CD4-positive, alpha-beta memory T cell (primary cell): ENCODE data around the gene PTPRG. TPM values are rescaled to one million over a fixed set of nuclear protein-coding genes. Genes with fewer than 3 reads are reported as not detected.

Experiments used
- CTCF ChIA-PET: fragments of 350-600 bp; sonication (Branson Sonifier 250); formaldehyde crosslinking; loops from one replicate; lab custom pipeline; 2021; ENCODE audit warnings: inconsistent platforms; ENCODE audit not compliant: partially characterized antibody; lab: Charles Lee
- POLR2A ChIA-PET: fragments of 350-600 bp; sonication (Branson Sonifier 250); formaldehyde crosslinking; loops from one replicate; lab custom pipeline; 2021; ENCODE audit not compliant: partially characterized antibody; lab: Charles Lee
- DNase-seq, 5 donors: peaks; one replicate each; pipeline versions ENCODE4 v3.0.0 to v3.0.0-alpha.2; 2020 to 2022; ENCODE audit warnings: mixed read lengths in 1 of 5
- H3K27ac ChIP-seq: one replicate; pipeline ENCODE4 v1.7.0; 2013; ENCODE audit warnings: low read depth, low read length
- H3K27me3 ChIP-seq: 2 replicates; pipeline ENCODE4 v1.7.0; 2013; ENCODE audit warnings: mild to moderate bottlenecking, low read length, moderate library complexity; ENCODE audit not compliant: insufficient read depth
- H3K36me3 ChIP-seq: 2 replicates; pipeline ENCODE4 v1.7.0; 2013; ENCODE audit warnings: mild to moderate bottlenecking, low read length, moderate library complexity; ENCODE audit not compliant: insufficient read depth
- H3K4me1 ChIP-seq: 2 replicates; pipeline ENCODE4 v1.7.0; 2013; ENCODE audit warnings: mild to moderate bottlenecking, low read length, moderate library complexity; ENCODE audit not compliant: insufficient read depth
- H3K4me3 ChIP-seq, 2 donors: one replicate each; pipeline ENCODE4 v1.7.0; 2013; ENCODE audit warnings: low read length in 2 of 2, mild to moderate bottlenecking in 1 of 2
- H3K9me3 ChIP-seq, 2 donors: one replicate each; pipeline ENCODE4 v1.7.0; 2013; ENCODE audit warnings: low read length in 2 of 2, control low read depth in 1 of 2; ENCODE audit not compliant: control insufficient read depth in 1 of 2
- H3K27ac Mint-ChIP-seq, 7 donors: one replicate each; pipeline ENCODE4 v1.8.0; 2020 to 2021; ENCODE audit warnings: mixed read lengths in 7 of 7, mild to moderate bottlenecking in 6 of 7, inconsistent platforms in 3 of 7, moderate library complexity in 3 of 7
- H3K27me3 Mint-ChIP-seq, 2 donors: one replicate each; pipeline ENCODE4 v1.8.0; 2020 to 2021; ENCODE audit warnings: mixed read lengths in 2 of 2
- H3K36me3 Mint-ChIP-seq, 2 donors: one replicate each; pipeline ENCODE4 v1.8.0; 2020 to 2021; ENCODE audit warnings: mixed read lengths in 2 of 2, inconsistent platforms in 1 of 2, mild to moderate bottlenecking in 1 of 2
- H3K4me1 Mint-ChIP-seq, 4 donors: one replicate each; pipeline ENCODE4 v1.8.0; 2020 to 2021; ENCODE audit warnings: mixed read lengths in 4 of 4, mild to moderate bottlenecking in 1 of 4
- H3K4me3 Mint-ChIP-seq, 8 donors: one replicate each; pipeline ENCODE4 v1.8.0; 2020 to 2021; ENCODE audit warnings: mixed read lengths in 8 of 8, mild to moderate bottlenecking in 7 of 8, moderate library complexity in 6 of 8, inconsistent platforms in 3 of 8
- H3K9me3 Mint-ChIP-seq, 8 donors: one replicate each; pipeline ENCODE4 v1.8.0; 2020 to 2021; ENCODE audit warnings: mixed read lengths in 8 of 8, mild to moderate bottlenecking in 5 of 8, inconsistent platforms in 3 of 8, moderate library complexity in 1 of 8
- intact Hi-C: fragments of 100-400 bp; cut with micrococcal nuclease; formaldehyde crosslinking; loops from one replicate; pipeline ENCODE4 v1.15.1; 2023
- polyA plus RNA-seq, 2 donors: library from polyadenylated mRNA; unstranded; fragments of 300-500 nt; fragmentation: Illumina TruSeq; gene quantifications; one replicate each; pipeline ENCODE4 v1.2.3, GENCODE V29; 2021
- total RNA-seq, 2 experiments: library from RNA; stranded (reverse); gene quantifications; one replicate each; pipeline ENCODE4 v1.2.3, GENCODE V29; 2021

PTPRG gene
- total and polyA plus RNA-seq, 4 experiments from 2014 or later: not detected

- Mint-ChIP-seq H3K27me3 (peaks cover 0 to 3% of the 10 kb centered on the region in 2 donors), H3K36me3 (no peaks in the 10 kb centered on the region), H3K9me3 (peaks cover 0 to 12% (median 4%) of the 10 kb centered on the region in 8 donors), H3K4me1 (no peaks in the 10 kb centered on the region), H3K27ac (no peak overlapping the region), H3K4me3 (no peak overlapping the region)
- Histone ChIP-seq H3K27ac (no peak overlapping the region), H3K4me3 (no peak overlapping the region), H3K36me3 (no peaks in the 10 kb centered on the region), H3K27me3 (no peaks in the 10 kb centered on the region), H3K4me1 (no peaks in the 10 kb centered on the region), H3K9me3 (no peaks in the 10 kb centered on the region)
- intact Hi-C loops: no loop called here
- DNase-seq: no peak
- POLR2A ChIA-PET: no interaction called here
- CTCF ChIA-PET: interaction anchor here (5.1 kb wide), 1 partner anchor 13 kb away, joined by 27 read pairs; no protein-coding TSS in a partner anchor
Measured at GRCh38 chr3:62175161-62175560, 613.8 kb downstream of the PTPRG start.

DNA sequence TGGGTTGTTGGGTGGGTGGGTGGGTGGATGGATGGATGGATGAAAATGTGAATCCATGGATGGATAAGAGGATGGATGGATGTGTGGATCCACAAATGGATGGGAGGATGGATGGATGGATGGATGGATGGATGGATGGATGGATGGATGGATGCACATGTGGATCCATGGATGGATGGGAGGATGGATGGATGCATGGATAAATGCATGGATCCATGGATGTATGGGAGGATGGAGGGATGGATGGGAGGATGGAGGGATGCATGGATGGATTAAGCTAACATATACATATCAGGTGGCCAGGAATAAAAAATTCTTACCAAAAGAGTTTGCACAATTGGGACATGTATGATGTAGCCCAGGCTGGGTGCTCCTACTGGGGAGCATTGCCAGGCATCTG lies 616.7 kb downstream of the PTPRG start:
- H3K4me1 Mint-ChIP-seq: no peaks in the 10 kb centered on the region
- Histone ChIP-seq H3K4me3 (no peak overlapping the region), H3K36me3 (no peaks in the 10 kb centered on the region), H3K27ac (no peak overlapping the region), H3K4me1 (no peaks in the 10 kb centered on the region), H3K27me3 (no peaks in the 10 kb centered on the region), H3K9me3 (no peaks in the 10 kb centered on the region)
- intact Hi-C loops: no loop called here
- H3K36me3 Mint-ChIP-seq: no peaks in the 10 kb centered on the region
- POLR2A ChIA-PET: no interaction called here
- H3K27me3 Mint-ChIP-seq: peaks cover 0 to 1% of the 10 kb centered on the region in 2 donors
- H3K4me3 Mint-ChIP-seq: no peak overlapping the region
- DNase-seq: no peak
- peaks cover 0 to 3% (median 0%) of the 10 kb centered on the region in 8 donors for H3K9me3 Mint-ChIP-seq
- CTCF ChIA-PET: interaction anchor here (5.1 kb wide), 1 partner anchor 10 kb away, joined by 27 read pairs; no protein-coding TSS in a partner anchor
- H3K27ac Mint-ChIP-seq: no peak overlapping the region

DNA sequence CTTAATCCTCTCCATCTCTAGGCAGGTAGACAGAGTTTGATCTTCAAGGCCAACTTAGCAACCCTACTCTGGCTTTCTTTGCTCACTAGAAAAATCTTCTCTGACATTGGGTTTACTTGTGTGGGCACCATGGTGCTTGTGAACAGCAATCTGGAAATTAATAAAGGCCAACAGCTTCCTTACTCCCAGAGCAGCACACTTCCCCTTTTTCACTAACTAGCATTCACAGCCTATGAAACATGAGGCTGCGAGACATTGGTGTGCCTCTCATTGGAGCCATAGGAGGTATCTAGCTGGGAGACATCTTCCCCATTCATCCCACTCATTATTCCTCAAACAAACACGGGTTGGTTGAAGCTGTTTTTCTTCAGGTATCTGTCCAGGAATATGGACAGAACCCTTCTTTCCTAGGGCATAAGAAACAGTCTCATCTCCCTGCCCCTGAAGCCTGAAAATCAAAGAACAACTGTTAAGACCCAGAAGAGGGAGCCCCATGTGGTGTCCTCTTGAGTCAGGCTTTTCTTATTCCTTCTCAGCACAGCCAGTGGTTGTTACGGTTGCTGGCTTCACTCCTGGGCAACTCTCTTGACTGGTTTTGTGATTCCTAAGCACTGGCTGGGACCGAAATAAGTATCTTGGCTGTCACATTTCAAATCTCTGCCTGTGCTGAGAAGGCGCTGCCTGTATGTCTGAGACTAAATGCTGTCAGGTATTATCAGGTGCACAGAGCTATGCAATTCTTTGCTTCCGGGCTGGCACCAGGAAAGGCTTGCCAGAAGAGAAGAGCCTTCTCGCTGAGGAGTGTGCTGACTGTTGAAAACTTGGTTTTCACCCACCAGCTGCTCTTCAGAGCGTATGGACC lies 617.6 kb downstream of the PTPRG start:
- ChIA-PET CTCF (interaction anchor here (1.4 to 5.1 kb wide), 2 partner anchors 9 to 10 kb away, joined by 4 to 27 read pairs; no protein-coding TSS in a partner anchor), POLR2A (no interaction called here)
- H3K27me3 Mint-ChIP-seq: peaks cover 0 to 1% of the 10 kb centered on the region in 2 donors

GRCh38 chr3:62180514-62180913 lies 619.1 kb downstream of the PTPRG start:
- ChIA-PET CTCF (no interaction called here), POLR2A (no interaction called here)
- H3K36me3 ChIP-seq: no peaks in the 10 kb centered on the region
- no peak for DNase-seq
- H3K9me3 Mint-ChIP-seq: peaks cover 0 to 3% (median 0%) of the 10 kb centered on the region in 8 donors
- H3K9me3 ChIP-seq: no peaks in the 10 kb centered on the region
- no peak overlapping the region for H3K27ac Mint-ChIP-seq
- no peaks in the 10 kb centered on the region for H3K4me1 ChIP-seq
- intact Hi-C loops: no loop called here
- H3K4me3 Mint-ChIP-seq: no peak overlapping the region
- H3K36me3 Mint-ChIP-seq: no peaks in the 10 kb centered on the region
- H3K4me3 ChIP-seq: no peak overlapping the region
- H3K27me3 Mint-ChIP-seq: peaks cover 0 to 1% of the 10 kb centered on the region in 2 donors
- H3K27me3 ChIP-seq: no peaks in the 10 kb centered on the region
- no peaks in the 10 kb centered on the region for H3K4me1 Mint-ChIP-seq
- H3K27ac ChIP-seq: no peak overlapping the region

More for the DNA sequence above, 617.6 kb downstream of the PTPRG start:
- Histone ChIP-seq H3K9me3 (no peaks in the 10 kb centered on the region), H3K4me1 (no peaks in the 10 kb centered on the region), H3K27ac (no peak overlapping the region), H3K4me3 (no peak overlapping the region), H3K36me3 (no peaks in the 10 kb centered on the region), H3K27me3 (no peaks in the 10 kb centered on the region)
- no peak for DNase-seq
- intact Hi-C loops: no loop called here
- Mint-ChIP-seq H3K36me3 (no peaks in the 10 kb centered on the region), H3K9me3 (peaks cover 0 to 3% (median 0%) of the 10 kb centered on the region in 8 donors), H3K27ac (no peak overlapping the region), H3K4me3 (no peak overlapping the region), H3K4me1 (no peaks in the 10 kb centered on the region)

- no peaks in the 10 kb centered on the region for H3K27me3 ChIP-seq
Measured at GRCh38 chr3:62183087-62183486, 621.7 kb downstream of the PTPRG start.

GRCh38 chr3:62183969-62184368 lies 622.6 kb downstream of the PTPRG start:
- H3K9me3 Mint-ChIP-seq: no peaks in the 10 kb centered on the region
- H3K4me3 ChIP-seq: no peak overlapping the region
- CTCF ChIA-PET: no interaction called here
- no peaks in the 10 kb centered on the region for H3K36me3 Mint-ChIP-seq
- no peaks in the 10 kb centered on the region for H3K9me3 ChIP-seq
- no peaks in the 10 kb centered on the region for H3K36me3 ChIP-seq
- no peak overlapping the region for H3K27ac Mint-ChIP-seq
- H3K27me3 Mint-ChIP-seq: peaks cover 0 to 3% of the 10 kb centered on the region in 2 donors
- DNase-seq: no peak
- no peak overlapping the region for H3K4me3 Mint-ChIP-seq
- peaks cover 4 to 6% (median 5%) of the 10 kb centered on the region in 4 donors for H3K4me1 Mint-ChIP-seq
- peaks cover 4% of the 10 kb centered on the region for H3K4me1 ChIP-seq
- intact Hi-C loops: no loop called here
- POLR2A ChIA-PET: no interaction called here
- H3K27me3 ChIP-seq: no peaks in the 10 kb centered on the region
- no peak overlapping the region for H3K27ac ChIP-seq

More at GRCh38 chr3:62183087-62183486, 621.7 kb downstream of the PTPRG start:
- Mint-ChIP-seq H3K4me3 (no peak overlapping the region), H3K9me3 (no peaks in the 10 kb centered on the region), H3K4me1 (no peaks in the 10 kb centered on the region), H3K36me3 (no peaks in the 10 kb centered on the region), H3K27me3 (peaks cover 0 to 3% of the 10 kb centered on the region in 2 donors), H3K27ac (no peak overlapping the region)
- no peaks in the 10 kb centered on the region for H3K9me3 ChIP-seq
- no peaks in the 10 kb centered on the region for H3K36me3 ChIP-seq
- intact Hi-C loops: no loop called here
- no peak for DNase-seq
- POLR2A ChIA-PET: no interaction called here
- CTCF ChIA-PET: interaction anchor here (1.1 kb wide), 1 partner anchor 9 kb away, joined by 3 read pairs; no protein-coding TSS in a partner anchor
- no peak overlapping the region for H3K27ac ChIP-seq
- H3K4me1 ChIP-seq: no peaks in the 10 kb centered on the region
- H3K4me3 ChIP-seq: no peak overlapping the region

GRCh38 chr3:62184559-62184958 lies 623.2 kb downstream of the PTPRG start:
- H3K27ac Mint-ChIP-seq: no peak overlapping the region
- Histone ChIP-seq H3K4me1 (peaks cover 4% of the 10 kb centered on the region), H3K27me3 (no peaks in the 10 kb centered on the region), H3K27ac (no peak overlapping the region), H3K9me3 (no peaks in the 10 kb centered on the region), H3K36me3 (no peaks in the 10 kb centered on the region), H3K4me3 (no peak overlapping the region)
- peaks cover 0 to 3% of the 10 kb centered on the region in 2 donors for H3K27me3 Mint-ChIP-seq
- H3K4me1 Mint-ChIP-seq: peaks cover 5 to 8% (median 6%) of the 10 kb centered on the region in 4 donors
- H3K4me3 Mint-ChIP-seq: no peak overlapping the region
- no peaks in the 10 kb centered on the region for H3K9me3 Mint-ChIP-seq
- ChIA-PET POLR2A (no interaction called here), CTCF (no interaction called here)
- H3K36me3 Mint-ChIP-seq: no peaks in the 10 kb centered on the region
- intact Hi-C loops: no loop called here
- DNase-seq: no peak
